Measurements from ENCODE around the gene PUDP. TPM values are rescaled to one million over a fixed set of nuclear protein-coding genes. Genes with fewer than 3 reads are reported as not detected.
A peak's percentile ranks its signal among the peaks of the same experiment; 100 is the strongest.

Gene PUDP
- total RNA-seq, 2 donors from 2014 or later, result 26.4 to 39.0 TPM

GRCh38 chrX:7085879-7086278 lies 62.1 kb downstream of the PUDP start:
- H3K4me3 Mint-ChIP-seq, result peak overlapping the region; percentile 46
- peaks cover 54 to 76% of the 10 kb centered on the region in 2 donors for H3K4me1 Mint-ChIP-seq (ENCODE audit: low read depth in 2 of 2)
- no peaks in the 10 kb centered on the region for H3K27me3 Mint-ChIP-seq

GRCh38 chrX:7084841-7085240 lies 63.1 kb downstream of the PUDP start:
- no peaks in the 10 kb centered on the region for H3K27me3 Mint-ChIP-seq
- no peaks in the 10 kb centered on the region for H3K36me3 Mint-ChIP-seq
- no peak for DNase-seq (ENCODE audit: low spot score)
- H3K4me3 Mint-ChIP-seq, result no peak overlapping the region
- peaks cover 54 to 74% of the 10 kb centered on the region in 2 donors for H3K4me1 Mint-ChIP-seq (ENCODE audit: low read depth in 2 of 2)
- H3K27ac Mint-ChIP-seq, result peak overlapping the region in 1 of 2 donors; percentile 76
- no peaks in the 10 kb centered on the region for H3K9me3 Mint-ChIP-seq
- ATAC-seq, result no peak

More at GRCh38 chrX:7085879-7086278, 62.1 kb downstream of the PUDP start:
- ATAC-seq (no peak), DNase-seq (ENCODE audit: low spot score) (no peak)
- Mint-ChIP-seq H3K36me3 (no peaks in the 10 kb centered on the region), H3K27ac (peak overlapping the region; percentile 16 to 76), H3K9me3 (no peaks in the 10 kb centered on the region)

DNA sequence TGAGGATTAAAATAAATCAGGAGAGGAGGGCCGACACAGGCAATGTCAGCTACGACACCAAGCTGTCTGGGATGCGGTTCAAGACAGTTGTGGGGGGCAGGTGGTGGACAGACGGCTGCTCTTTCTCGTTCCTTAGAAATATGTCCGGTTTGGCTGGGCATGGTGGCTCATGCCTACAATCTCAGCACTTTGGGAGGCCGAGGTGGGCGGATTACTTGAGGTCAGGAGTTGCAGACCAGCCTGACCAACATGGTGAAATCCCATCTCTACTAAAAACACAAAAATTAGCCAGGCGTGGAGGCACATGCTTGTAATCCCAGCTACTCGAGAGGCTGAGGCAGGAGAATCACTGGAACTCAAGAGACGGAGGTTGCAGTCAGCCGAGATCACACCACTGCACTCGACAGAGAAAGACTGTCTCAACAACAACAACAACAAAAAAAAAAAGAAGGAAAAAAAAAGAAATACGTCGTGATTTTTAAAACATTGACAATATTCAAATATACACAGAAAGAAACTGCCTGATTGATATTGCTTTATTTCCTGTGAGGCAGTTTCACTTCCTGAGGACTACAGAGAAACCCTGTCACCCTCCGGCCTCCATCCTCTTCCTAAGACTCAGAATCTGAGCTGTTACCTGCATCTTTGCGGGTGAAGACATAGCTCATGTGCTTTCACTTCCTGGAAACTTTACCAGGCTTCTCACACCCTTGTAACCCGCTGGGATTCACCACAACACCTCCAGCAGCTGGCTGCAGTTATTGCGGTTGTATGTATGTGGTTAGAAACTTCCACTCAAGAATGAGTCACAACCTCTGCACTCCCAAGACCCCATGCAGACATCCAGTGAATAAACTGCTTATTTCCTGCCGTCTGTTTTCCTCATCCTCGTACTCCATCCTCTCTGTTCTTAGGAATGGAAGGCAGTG lies 64.2 kb downstream of the PUDP start:
- Mint-ChIP-seq H3K4me1 (ENCODE audit: low read depth in 2 of 2) (peaks cover 44 to 72% of the 10 kb centered on the region in 2 donors), H3K36me3 (no peaks in the 10 kb centered on the region)

GRCh38 chrX:7083021-7083420 lies 64.9 kb downstream of the PUDP start:
- H3K4me3 Mint-ChIP-seq, result peak overlapping the region; percentile 88
- H3K36me3 Mint-ChIP-seq, result no peaks in the 10 kb centered on the region
- peaks cover 38 to 68% of the 10 kb centered on the region in 2 donors for H3K4me1 Mint-ChIP-seq (ENCODE audit: low read depth in 2 of 2)
- no peaks in the 10 kb centered on the region for H3K27me3 Mint-ChIP-seq
- DNase-seq (ENCODE audit: low spot score) (no peak), ATAC-seq (no peak)
- H3K9me3 Mint-ChIP-seq, result no peaks in the 10 kb centered on the region
- H3K27ac Mint-ChIP-seq, result peak overlapping the region; percentile 81 to 93

More for the DNA sequence above, 64.2 kb downstream of the PUDP start:
- Mint-ChIP-seq H3K4me3 (peak overlapping the region; percentile 88), H3K9me3 (no peaks in the 10 kb centered on the region), H3K27ac (peak overlapping the region; percentile 81 to 93), H3K27me3 (no peaks in the 10 kb centered on the region)
- DNase-seq (ENCODE audit: low spot score), result peak; percentile 92
- peak; percentile 97 to 98 for ATAC-seq

DNA sequence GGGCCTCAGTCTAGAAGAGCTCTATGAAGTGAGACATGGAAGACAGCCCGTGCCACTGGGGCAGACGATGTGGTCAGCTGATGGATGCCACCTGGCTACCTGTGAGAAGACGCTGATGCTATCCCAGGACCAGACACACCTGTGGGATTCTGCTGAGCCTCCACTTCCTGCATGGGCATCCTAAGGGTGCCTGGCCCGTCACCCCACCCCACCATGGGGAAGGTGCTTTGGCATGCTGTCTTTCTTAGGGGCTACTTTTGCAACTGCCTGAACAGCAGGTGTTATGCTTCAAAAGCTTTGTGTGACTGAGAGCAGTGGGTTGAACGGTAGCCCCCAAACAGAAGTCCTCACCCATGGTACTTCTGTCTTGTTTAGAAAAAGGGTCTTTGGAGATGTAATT lies 65.4 kb downstream of the PUDP start:
- peak overlapping the region; percentile 81 to 93 for H3K27ac Mint-ChIP-seq

DNA sequence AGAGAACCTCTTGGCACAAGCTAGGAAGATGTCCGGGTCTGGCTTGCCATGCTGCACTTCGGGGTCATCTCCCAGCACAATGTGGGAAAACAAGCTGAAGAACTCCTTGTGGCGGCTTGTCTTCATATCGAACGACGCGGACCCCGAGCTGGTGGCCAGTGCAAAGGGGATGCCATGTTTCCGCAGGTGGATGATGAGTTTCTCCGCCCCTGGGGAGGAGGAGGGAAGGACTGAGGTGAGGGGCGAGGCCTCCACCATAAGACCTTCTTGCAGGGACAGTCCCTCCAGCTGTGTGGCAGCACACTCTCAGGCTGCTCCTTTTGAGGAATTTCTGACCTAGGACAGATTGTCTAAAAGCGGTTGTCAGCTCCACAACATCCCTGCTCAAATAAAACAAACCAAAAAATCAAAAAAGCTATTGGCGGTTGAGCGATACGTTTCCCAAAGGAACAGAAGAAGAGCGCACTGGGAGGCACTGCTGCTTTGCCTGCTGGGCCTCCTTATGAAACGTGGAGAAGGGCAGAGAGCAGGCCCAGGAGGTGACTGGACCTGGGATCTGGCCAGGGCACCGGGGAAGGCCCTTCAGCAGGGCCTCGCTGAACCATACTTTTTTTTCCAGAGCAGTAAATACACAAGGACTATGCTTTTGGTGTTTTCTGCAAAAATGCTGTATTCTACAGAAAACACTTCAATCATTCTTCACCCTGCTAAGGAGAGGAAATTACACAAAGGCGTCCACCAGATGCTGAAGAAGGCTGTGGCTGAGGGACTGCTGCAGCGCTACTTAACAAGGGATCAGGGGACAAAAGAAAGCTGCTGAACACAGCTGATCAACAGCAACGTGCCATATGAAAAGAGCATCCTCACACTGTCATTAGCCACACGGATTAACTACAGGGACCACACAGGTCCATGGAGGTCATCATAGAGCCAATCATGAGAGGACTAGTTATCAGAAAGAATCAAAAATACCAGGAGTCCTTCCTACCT lies 70.4 kb downstream of the PUDP start:
- Mint-ChIP-seq H3K9me3 (no peaks in the 10 kb centered on the region), H3K27ac (peak overlapping the region in 1 of 2 donors; percentile 40), H3K27me3 (no peaks in the 10 kb centered on the region), H3K4me3 (no peak overlapping the region), H3K36me3 (no peaks in the 10 kb centered on the region), H3K4me1 (ENCODE audit: low read depth in 2 of 2) (peaks cover 5 to 61% of the 10 kb centered on the region in 2 donors)
- no peak for DNase-seq (ENCODE audit: low spot score)
- no peak for ATAC-seq

More for the DNA sequence above, 65.4 kb downstream of the PUDP start:
- no peak for DNase-seq (ENCODE audit: low spot score)
- ATAC-seq, result no peak
- Mint-ChIP-seq H3K36me3 (no peaks in the 10 kb centered on the region), H3K27me3 (no peaks in the 10 kb centered on the region), H3K4me3 (no peak overlapping the region), H3K9me3 (no peaks in the 10 kb centered on the region), H3K4me1 (ENCODE audit: low read depth in 2 of 2) (peaks cover 38 to 72% of the 10 kb centered on the region in 2 donors)

DNA sequence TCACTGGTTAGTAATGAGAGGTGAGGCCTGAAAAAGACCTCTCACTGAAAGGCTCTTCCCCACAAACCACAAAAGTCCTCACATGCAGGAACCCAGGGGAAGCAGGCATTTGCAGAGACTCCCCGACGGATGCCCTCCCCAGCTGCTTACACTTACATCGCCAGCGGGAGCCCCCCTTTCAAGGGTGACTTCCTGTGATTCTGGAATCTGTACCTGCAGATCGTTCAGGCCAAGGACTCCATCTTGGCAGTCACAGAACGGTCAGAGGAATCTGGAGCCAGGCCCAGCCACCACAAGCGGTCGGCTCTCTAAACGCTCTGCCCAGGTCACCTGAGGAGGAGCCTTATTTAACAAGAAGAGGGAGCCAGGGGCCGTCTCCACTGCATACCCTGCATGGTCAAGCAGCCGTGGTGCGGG lies 71.7 kb downstream of the PUDP start:
- no peaks in the 10 kb centered on the region for H3K36me3 Mint-ChIP-seq
- peaks cover 0 to 53% of the 10 kb centered on the region in 2 donors for H3K4me1 Mint-ChIP-seq (ENCODE audit: low read depth in 2 of 2)
- DNase-seq (ENCODE audit: low spot score) (no peak), ATAC-seq (peak in 1 of 2 donors; percentile 72)
- H3K27ac Mint-ChIP-seq, result no peak overlapping the region
- H3K9me3 Mint-ChIP-seq, result no peaks in the 10 kb centered on the region
- no peaks in the 10 kb centered on the region for H3K27me3 Mint-ChIP-seq
- H3K4me3 Mint-ChIP-seq, result no peak overlapping the region

DNA sequence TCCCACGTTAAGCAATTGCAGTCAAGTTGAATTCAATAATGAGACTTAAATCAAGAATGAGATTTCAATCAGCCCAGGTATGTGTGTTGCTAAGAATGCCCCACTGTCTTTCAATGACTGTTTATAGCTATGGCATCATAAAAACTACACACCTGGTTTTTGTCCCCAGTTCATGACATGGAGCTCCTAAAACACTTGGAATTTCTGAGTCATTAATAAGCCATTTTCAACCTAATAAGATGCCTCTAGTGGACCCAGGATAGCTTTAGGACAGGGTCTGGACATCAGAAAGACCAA lies 73.1 kb downstream of the PUDP start:
- Mint-ChIP-seq H3K27ac (no peak overlapping the region), H3K27me3 (no peaks in the 10 kb centered on the region), H3K9me3 (no peaks in the 10 kb centered on the region), H3K36me3 (no peaks in the 10 kb centered on the region), H3K4me1 (ENCODE audit: low read depth in 2 of 2) (peaks cover 0 to 54% of the 10 kb centered on the region in 2 donors), H3K4me3 (no peak overlapping the region)
- ATAC-seq, result no peak
- no peak for DNase-seq (ENCODE audit: low spot score)

- Mint-ChIP-seq H3K36me3 (no peaks in the 10 kb centered on the region), H3K9me3 (no peaks in the 10 kb centered on the region), H3K4me1 (ENCODE audit: low read depth in 2 of 2) (peaks cover 0 to 56% of the 10 kb centered on the region in 2 donors)
Observed at GRCh38 chrX:7074148-7074907, 73.6 kb downstream of the PUDP start.

DNA sequence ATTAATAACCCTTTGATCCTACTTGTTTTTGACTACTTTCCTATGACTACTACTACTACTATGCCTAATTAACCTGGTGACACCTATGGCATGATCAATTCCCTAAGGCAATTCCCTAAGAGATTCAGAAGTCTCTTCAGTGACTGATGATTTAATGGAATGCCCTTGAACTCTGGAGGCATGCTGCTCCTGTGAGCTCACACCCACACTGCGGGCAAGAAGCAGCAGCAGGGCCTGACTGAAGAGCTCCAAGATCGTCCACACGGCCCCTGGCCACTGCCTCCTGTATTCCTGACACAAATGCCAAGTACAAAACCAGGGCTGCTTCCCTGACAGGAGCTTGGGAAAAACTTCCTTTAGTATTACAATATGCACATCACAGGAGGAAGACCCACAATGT lies 74.6 kb downstream of the PUDP start:
- Mint-ChIP-seq H3K27ac (peak overlapping the region in 1 of 2 donors; percentile 58), H3K9me3 (no peaks in the 10 kb centered on the region), H3K4me1 (ENCODE audit: low read depth in 2 of 2) (peaks cover 9 to 59% of the 10 kb centered on the region in 2 donors), H3K36me3 (no peaks in the 10 kb centered on the region), H3K27me3 (no peaks in the 10 kb centered on the region), H3K4me3 (no peak overlapping the region)
- no peak for ATAC-seq
- DNase-seq (ENCODE audit: low spot score), result no peak

More at GRCh38 chrX:7074148-7074907, 73.6 kb downstream of the PUDP start:
- ATAC-seq, result peak in 1 of 2 donors; percentile 43
- DNase-seq (ENCODE audit: low spot score), result no peak
- H3K27me3 Mint-ChIP-seq, result no peaks in the 10 kb centered on the region
- H3K27ac Mint-ChIP-seq, result no peak overlapping the region
- no peak overlapping the region for H3K4me3 Mint-ChIP-seq

- Mint-ChIP-seq H3K36me3 (no peaks in the 10 kb centered on the region), H3K4me1 (ENCODE audit: low read depth in 2 of 2) (peaks cover 12 to 61% of the 10 kb centered on the region in 2 donors), H3K9me3 (no peaks in the 10 kb centered on the region), H3K27me3 (no peaks in the 10 kb centered on the region), H3K4me3 (no peak overlapping the region), H3K27ac (peak overlapping the region in 1 of 2 donors; percentile 58)
- DNase-seq (ENCODE audit: low spot score) (no peak), ATAC-seq (no peak)
Observed at GRCh38 chrX:7072856-7073255, 75.1 kb downstream of the PUDP start.

GRCh38 chrX:7071390-7071789 lies 76.6 kb downstream of the PUDP start:
- ATAC-seq, result no peak

GRCh38 chrX:7069556-7069955 lies 78.4 kb downstream of the PUDP start:
- Mint-ChIP-seq H3K9me3 (no peaks in the 10 kb centered on the region), H3K4me3 (no peak overlapping the region), H3K27me3 (no peaks in the 10 kb centered on the region), H3K36me3 (no peaks in the 10 kb centered on the region), H3K4me1 (ENCODE audit: low read depth in 2 of 2) (peaks cover 12 to 34% of the 10 kb centered on the region in 2 donors), H3K27ac (no peak overlapping the region)
- ATAC-seq, result no peak
- no peak for DNase-seq (ENCODE audit: low spot score)

More at GRCh38 chrX:7071390-7071789, 76.6 kb downstream of the PUDP start:
- H3K27ac Mint-ChIP-seq, result peak overlapping the region in 1 of 2 donors; percentile 14
- DNase-seq (ENCODE audit: low spot score), result no peak
- no peaks in the 10 kb centered on the region for H3K36me3 Mint-ChIP-seq
- no peaks in the 10 kb centered on the region for H3K27me3 Mint-ChIP-seq
- no peaks in the 10 kb centered on the region for H3K9me3 Mint-ChIP-seq
- H3K4me1 Mint-ChIP-seq (ENCODE audit: low read depth in 2 of 2), result peaks cover 12 to 49% of the 10 kb centered on the region in 2 donors
- H3K4me3 Mint-ChIP-seq, result no peak overlapping the region
